ENCODE data around the gene PDGFC. TPM values are rescaled to one million over a fixed set of nuclear protein-coding genes. Genes with fewer than 3 reads are reported as not detected.

The PDGFC gene
- total and polyA plus RNA-seq, 2 donors (not counting 3 experiments of a cell fraction or from before 2014, with no cell fraction given), result 2.7 to 5.3 TPM

GRCh38 chr4:157010630-157011029, 39.0 kb upstream of the PDGFC start:
- no peak for TF ChIP-seq EZH2 (IDR thresholded peaks at IDR 0.05; ENCODE audit: borderline replicate concordance, low read depth, low read length, severe bottlenecking)
- TF ChIP-seq POLR2A (IDR thresholded peaks at IDR 0.05; ENCODE audit: low read depth, low read length), result no peak
- TF ChIP-seq MYC (IDR thresholded peaks at IDR 0.05; ENCODE audit: low read depth, low read length), result no peak
- TF ChIP-seq CTCF (IDR thresholded peaks at IDR 0.05; ENCODE audit: extremely low read depth in 1 of 2, insufficient read depth in 1 of 2, low read depth in 1 of 2, low read length in 2 of 2), result no peak
- no peak for TF ChIP-seq FOS (IDR thresholded peaks at IDR 0.05; ENCODE audit: borderline replicate concordance, insufficient read depth, low read length)
- no peak for TF ChIP-seq MAX (IDR thresholded peaks at IDR 0.05; ENCODE audit: insufficient read depth, insufficient read length)
- TF ChIP-seq POLR2AphosphoS5 (IDR thresholded peaks at IDR 0.05; ENCODE audit: insufficient read depth, low read depth, low read length), result no peak
- no peak for TF ChIP-seq JUN (IDR thresholded peaks at IDR 0.05; ENCODE audit: borderline replicate concordance, insufficient read depth, insufficient read length, low read depth)
- no peak for TF ChIP-seq GATA2 (IDR thresholded peaks at IDR 0.05; ENCODE audit: insufficient read depth, insufficient read length, low read depth, low read length)
- ChIA-PET CTCF (interaction anchor here (1.3 to 1.6 kb wide), 2 partner anchors 12 to 35 kb away, joined by 3 to 7 read pairs; no protein-coding TSS in a partner anchor), POLR2A (no interaction called here)
- H3K27ac ChIP-seq (ENCODE audit: insufficient read depth, low read depth, low read length), result no peak overlapping the region
- H3K79me2 ChIP-seq (ENCODE audit: control insufficient read depth, insufficient read depth, low read length), result no peaks in the 10 kb centered on the region
- no peak for FAIRE-seq
- H4K20me1 ChIP-seq (replicated peaks; ENCODE audit: control insufficient read depth, extremely low read depth, insufficient read depth, low read length), result no peaks in the 10 kb centered on the region
- dilution Hi-C loops (cut with MboI; ENCODE audit: extremely low pct_ligation_motif_present, low sequenced_read_pairs), result no loop called here
- no peak overlapping the region for H2AFZ ChIP-seq (ENCODE audit: low read depth, low read length)
- no peak overlapping the region for H3K4me2 ChIP-seq (ENCODE audit: insufficient read depth, low read length)
- no peak overlapping the region for H3K4me3 ChIP-seq (replicated peaks in 1 of 3; ENCODE audit: insufficient read depth in 1 of 3, low read depth in 1 of 3, low read length in 3 of 3)
- intact Hi-C loops (cut with micrococcal nuclease), result no loop called here
- no peaks in the 10 kb centered on the region for H3K9me3 ChIP-seq (replicated peaks; ENCODE audit: control insufficient read depth, insufficient read depth, low read length)
- no peaks in the 10 kb centered on the region for H3K27me3 ChIP-seq (ENCODE audit: control insufficient read depth in 2 of 2, insufficient read depth in 2 of 2, low read length in 2 of 2)
- H3K4me1 ChIP-seq (ENCODE audit: control insufficient read depth, extremely low read depth, insufficient read depth, low read length), result no peaks in the 10 kb centered on the region
- no TSS peak for BruUV-seq (replicated peaks)
- no peaks in the 10 kb centered on the region for H3K9me1 ChIP-seq (replicated peaks; ENCODE audit: control insufficient read depth, extremely low read depth, insufficient read depth, low read length)
- no peak overlapping the region for H3K9ac ChIP-seq (replicated peaks; ENCODE audit: extremely low read depth, insufficient read depth, low read length)
- DNase-seq (ENCODE audit: low read depth, low spot score), result no peak
- no peaks in the 10 kb centered on the region for H3K36me3 ChIP-seq (ENCODE audit: control insufficient read depth in 2 of 2, extremely low read depth in 1 of 2, insufficient read depth in 2 of 2, low read length in 2 of 2)

All from endothelial cell of umbilical vein (primary cell).